ENCODE data around the gene CPSF2. TPM values are rescaled to one million over a fixed set of nuclear protein-coding genes. Genes with fewer than 3 reads are reported as not detected.

CPSF2 gene
- total RNA-seq, 1 donor from 2014 or later, result 81.7 TPM

GRCh38 chr14:92103363-92103989 lies 18.3 kb upstream of the CPSF2 start:
- H3K36me3 Mint-ChIP-seq (ENCODE audit: low read depth), result no peaks in the 10 kb centered on the region
- no peak overlapping the region for H3K27ac Mint-ChIP-seq (ENCODE audit: unreplicated experiment)
- H3K9me3 Mint-ChIP-seq, result no peaks in the 10 kb centered on the region
- H3K27me3 Mint-ChIP-seq (ENCODE audit: low read depth), result no peaks in the 10 kb centered on the region
- TF ChIP-seq CTCF (conservative IDR thresholded peaks at IDR 0.05), result no peak
- peaks cover 30% of the 10 kb centered on the region for H3K4me1 Mint-ChIP-seq
- H3K4me3 Mint-ChIP-seq, result peak overlapping the region; percentile 68
- DNase-seq (ENCODE audit: low read depth, low spot score), result no peak

- H3K36me3 Mint-ChIP-seq (ENCODE audit: low read depth), result no peaks in the 10 kb centered on the region
- peaks cover 2% of the 10 kb centered on the region for H3K27me3 Mint-ChIP-seq (ENCODE audit: low read depth)
- no peak for DNase-seq (ENCODE audit: low read depth, low spot score)
- TF ChIP-seq CTCF (conservative IDR thresholded peaks at IDR 0.05), result no peak
- no peaks in the 10 kb centered on the region for H3K9me3 Mint-ChIP-seq
- peak overlapping the region; percentile 83 for H3K27ac Mint-ChIP-seq (ENCODE audit: unreplicated experiment)
- peaks cover 40% of the 10 kb centered on the region for H3K4me1 Mint-ChIP-seq
- H3K4me3 Mint-ChIP-seq, result peak overlapping the region; percentile 95
These were observed 16.5 kb upstream of the CPSF2 start for GRCh38 chr14:92105073-92105892.

GRCh38 chr14:92105893-92106142 lies 16.0 kb upstream of the CPSF2 start:
- H3K27ac Mint-ChIP-seq (ENCODE audit: unreplicated experiment), result peak overlapping the region; percentile 83
- no peaks in the 10 kb centered on the region for H3K9me3 Mint-ChIP-seq
- DNase-seq (ENCODE audit: low read depth, low spot score), result peak; percentile 9
- no peak for TF ChIP-seq CTCF (conservative IDR thresholded peaks at IDR 0.05)
- peaks cover 2% of the 10 kb centered on the region for H3K27me3 Mint-ChIP-seq (ENCODE audit: low read depth)
- peak overlapping the region; percentile 95 for H3K4me3 Mint-ChIP-seq
- H3K36me3 Mint-ChIP-seq (ENCODE audit: low read depth), result no peaks in the 10 kb centered on the region
- H3K4me1 Mint-ChIP-seq, result peaks cover 40% of the 10 kb centered on the region

- Mint-ChIP-seq H3K9me3 (no peaks in the 10 kb centered on the region), H3K36me3 (ENCODE audit: low read depth) (no peaks in the 10 kb centered on the region), H3K4me3 (peak within 1 kb of the TSS; percentile 95), H3K27ac (ENCODE audit: unreplicated experiment) (peak within 1 kb of the TSS; percentile 83), H3K27me3 (ENCODE audit: low read depth) (peaks cover 2% of the 10 kb centered on the region), H3K4me1 (peaks cover 40% of the 10 kb centered on the region)
- TF ChIP-seq CTCF (conservative IDR thresholded peaks at IDR 0.05), result peak; percentile 75
- peak; percentile 85 for DNase-seq (ENCODE audit: low read depth, low spot score)
These were observed 15.4 kb upstream of the CPSF2 start, which contains the start of gene ATXN3 for GRCh38 chr14:92106143-92106926. ATXN3 (minus strand) TSS chr14:92106582; CDS start chr14:92106552, 30 bp downstream.

GRCh38 chr14:92108345-92109254 lies 13.2 kb upstream of the CPSF2 start:
- Mint-ChIP-seq H3K27me3 (ENCODE audit: low read depth) (peaks cover 2% of the 10 kb centered on the region), H3K9me3 (no peaks in the 10 kb centered on the region), H3K27ac (ENCODE audit: unreplicated experiment) (peak overlapping the region; percentile 76), H3K4me1 (peaks cover 31% of the 10 kb centered on the region), H3K4me3 (peak overlapping the region; percentile 14), H3K36me3 (ENCODE audit: low read depth) (no peaks in the 10 kb centered on the region)
- peak; percentile 11 for DNase-seq (ENCODE audit: low read depth, low spot score)
- TF ChIP-seq CTCF (conservative IDR thresholded peaks at IDR 0.05), result no peak

All from neural crest cell (in vitro differentiated cells).